CD4-positive, alpha-beta T cell treated with Interleukin-4 for 4 hours (primary cell): ENCODE results near the gene SP2.
A peak's percentile ranks its signal among the peaks of the same experiment; 100 is the strongest.

ENCODE experiments used
- DNase-seq: peaks from one replicate; pipeline ENCODE4 v3.0.0-alpha.2; 2020

SP2 gene

DNA sequence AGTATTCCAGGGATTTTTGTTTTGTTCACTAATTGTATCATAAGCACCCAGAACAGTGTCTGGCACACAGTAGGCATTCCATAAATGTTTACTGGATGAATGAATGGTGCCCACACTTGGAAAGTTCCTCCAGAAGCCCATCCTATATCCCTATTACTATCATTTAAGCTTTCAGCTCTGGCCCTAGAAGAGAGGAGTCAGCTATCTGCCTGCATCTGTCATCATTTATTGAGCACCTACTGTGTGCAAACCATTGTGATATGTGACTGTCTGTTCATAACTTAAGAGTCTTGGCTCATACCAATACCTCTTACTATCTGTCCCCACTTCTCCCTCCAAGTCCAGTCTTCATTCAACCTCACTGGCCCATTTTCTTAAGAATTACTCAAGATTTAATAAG is 25.0 kb upstream of the SP2 start:
- DNase-seq = no peak

DNA sequence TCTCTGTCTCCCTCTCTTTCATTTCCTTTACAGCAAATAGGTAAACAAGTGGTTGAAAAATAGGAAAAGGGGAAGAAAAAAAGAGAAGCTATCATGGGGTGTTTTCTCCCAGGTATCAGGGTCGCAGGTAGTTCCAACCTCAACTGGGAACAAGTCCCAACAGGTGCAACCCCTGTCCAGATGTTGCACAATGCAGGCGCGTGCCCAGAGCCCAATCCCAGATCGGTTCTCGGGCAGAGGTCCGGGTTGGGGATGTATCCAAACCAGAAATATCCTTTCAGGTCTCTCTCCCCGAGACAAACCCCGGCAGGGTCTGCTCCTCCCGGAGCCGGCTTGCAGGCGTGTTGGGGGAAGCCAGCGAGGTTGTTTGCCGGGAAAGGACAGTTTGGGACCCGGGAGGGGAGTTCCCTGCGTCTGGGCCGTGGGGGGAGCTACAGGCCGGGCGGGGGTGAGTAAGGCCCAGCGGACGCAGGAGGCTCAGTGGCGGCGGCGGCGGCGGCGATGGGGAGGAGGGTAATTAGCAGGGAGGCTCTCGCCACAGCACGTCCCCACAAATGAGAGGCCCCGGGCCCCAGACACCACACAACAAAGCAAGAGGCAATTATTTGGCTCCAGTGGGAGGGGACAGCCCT is 23.9 kb upstream of the SP2 start:
- no peak for DNase-seq

DNA sequence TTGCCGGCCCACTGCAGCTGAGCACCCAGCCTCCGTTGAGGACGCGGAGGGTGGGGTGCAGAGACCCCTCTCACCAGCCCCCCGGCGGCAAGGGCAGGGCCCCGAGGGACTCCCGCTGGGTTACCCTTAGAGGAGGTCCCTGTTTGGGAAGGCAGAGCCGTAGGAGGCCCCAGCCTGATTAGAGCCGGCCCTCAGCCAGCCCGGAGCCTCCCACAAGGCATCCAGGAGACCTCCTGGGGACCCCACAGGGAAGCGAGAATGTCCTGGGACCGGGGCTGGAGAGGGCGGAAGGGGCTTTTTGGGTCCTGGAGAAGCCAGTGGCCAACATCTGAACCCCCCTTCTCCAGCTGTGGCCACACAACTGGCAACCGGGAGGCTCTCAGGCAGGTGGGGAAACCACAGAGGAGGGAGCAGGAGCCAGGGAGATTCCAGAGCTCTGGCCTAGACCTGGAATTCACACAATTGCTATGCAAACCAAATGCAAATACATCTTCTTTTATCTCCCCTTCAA is 23.3 kb upstream of the SP2 start:
- no peak for DNase-seq

DNA sequence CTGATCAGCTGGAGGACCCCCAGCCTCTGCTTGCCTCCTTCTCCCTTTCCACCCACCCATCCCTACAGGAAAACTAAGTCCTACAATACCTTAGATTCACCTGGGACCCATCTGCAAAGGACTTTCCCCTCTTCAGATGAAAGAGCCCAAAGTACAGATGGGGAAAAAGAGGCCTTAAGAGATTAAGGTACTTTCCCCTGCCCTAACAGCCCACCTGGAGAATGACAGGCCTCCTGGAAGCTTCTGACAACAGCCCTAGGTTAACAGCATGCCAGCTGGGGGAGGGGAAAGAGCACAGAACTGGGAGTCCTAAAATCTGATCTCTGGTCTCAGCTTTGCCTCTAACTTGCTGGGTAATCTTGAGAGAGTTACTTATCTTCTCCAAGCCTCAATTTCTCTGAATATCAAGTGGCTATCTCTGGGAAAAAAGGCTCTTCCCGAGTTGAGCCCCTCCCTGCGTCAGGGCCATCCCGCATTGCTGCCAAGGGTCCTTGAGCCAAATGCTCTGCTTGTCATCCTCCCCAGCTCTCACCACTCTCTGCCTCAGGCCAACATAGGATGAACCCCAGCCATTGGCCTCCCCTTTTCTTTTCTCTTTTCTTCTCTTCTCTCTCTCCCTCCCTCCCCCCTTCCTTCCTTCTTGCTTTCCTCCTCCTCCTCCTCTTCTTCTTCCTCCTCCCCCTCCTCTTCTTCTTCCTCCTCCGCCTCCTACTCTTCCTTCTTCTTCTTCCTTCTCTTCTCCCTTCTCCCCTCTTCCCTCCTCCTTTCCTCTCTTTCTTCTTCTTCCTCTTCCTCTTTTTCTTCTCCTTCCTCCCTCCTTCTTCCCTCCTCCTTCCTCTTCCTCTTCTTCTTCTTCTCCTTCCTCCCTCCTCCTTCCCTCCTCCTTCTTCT is 22.6 kb upstream of the SP2 start:
- DNase-seq = no peak

DNA sequence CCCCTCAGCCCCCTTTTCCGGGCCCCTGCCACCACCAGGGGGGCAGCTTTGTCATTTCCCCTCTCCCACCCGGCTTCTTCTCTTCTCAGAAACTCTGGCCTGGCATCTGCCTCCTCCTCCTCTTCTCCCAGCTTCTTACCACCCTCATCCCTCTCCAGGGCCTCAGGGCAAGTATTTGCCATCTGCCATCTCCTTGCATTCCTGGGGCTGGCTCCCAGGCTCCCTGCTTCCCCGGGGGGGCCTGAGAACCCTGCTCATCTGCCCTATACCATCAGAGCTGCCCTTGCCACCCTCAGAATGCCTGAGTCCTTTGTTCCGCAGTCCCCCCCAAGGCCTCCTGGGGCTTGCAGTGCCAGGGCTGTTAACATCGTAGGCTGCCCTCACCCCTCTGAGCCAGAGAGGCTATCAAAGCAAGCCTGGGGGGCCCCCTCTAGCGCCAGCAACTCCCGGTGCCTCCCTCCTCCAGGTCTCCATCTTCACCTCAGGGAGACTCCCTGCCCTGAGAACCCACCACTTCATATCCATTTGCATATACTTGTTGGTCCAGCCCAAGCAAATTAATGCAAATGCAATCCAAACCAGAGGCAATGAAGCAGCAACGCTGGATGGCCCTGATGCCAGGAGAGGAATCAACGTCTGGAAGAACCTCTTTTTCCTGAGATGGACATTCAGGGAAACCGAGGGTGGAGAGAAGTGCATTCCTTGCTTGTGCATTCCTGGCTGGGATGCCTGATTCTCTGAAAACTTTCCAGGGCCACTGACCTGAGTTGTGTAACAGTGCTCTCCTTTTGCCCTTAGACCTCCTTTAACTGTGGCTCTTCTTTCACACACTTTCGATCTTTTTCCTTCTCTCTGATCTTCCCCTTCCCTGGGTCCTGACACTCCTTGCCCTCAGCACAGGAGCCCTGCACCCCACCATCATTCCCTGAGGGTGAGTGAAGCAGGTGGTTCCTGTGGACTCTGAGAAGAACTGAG is 20.7 kb upstream of the SP2 start:
- no peak for DNase-seq

DNA sequence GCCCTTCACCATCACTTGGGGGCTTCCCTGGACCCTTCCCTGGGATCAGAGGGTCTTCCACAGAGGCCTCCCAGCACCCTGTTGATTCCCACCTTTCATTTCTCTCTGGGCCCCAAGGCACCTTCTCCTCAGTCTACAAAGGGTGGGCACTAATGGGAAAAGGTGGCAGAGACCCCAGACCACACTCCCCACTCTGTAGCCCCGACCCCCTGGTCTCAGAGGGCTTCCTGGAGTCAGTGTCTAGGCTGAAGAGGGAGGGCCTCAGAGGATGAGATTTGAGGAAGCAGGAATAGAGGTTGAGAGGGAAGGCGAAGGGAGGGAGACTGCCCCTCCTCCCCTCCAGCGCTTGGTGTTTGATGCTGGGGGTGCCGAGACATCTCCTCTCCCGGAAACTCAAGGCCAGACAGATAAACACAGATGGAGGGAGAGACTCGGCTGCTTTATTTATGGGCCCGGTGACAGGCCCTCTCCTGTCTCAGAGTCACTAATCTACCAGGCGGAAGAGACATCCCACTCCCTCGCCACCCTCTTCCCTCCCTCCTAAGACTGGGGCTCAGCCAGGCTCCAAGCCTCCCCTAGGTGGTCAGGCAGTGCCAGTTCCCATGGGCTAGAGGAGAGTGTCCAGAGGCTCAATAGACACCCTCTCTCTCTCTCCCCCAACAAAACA is 18.5 kb upstream of the SP2 start:
- no peak for DNase-seq

DNA sequence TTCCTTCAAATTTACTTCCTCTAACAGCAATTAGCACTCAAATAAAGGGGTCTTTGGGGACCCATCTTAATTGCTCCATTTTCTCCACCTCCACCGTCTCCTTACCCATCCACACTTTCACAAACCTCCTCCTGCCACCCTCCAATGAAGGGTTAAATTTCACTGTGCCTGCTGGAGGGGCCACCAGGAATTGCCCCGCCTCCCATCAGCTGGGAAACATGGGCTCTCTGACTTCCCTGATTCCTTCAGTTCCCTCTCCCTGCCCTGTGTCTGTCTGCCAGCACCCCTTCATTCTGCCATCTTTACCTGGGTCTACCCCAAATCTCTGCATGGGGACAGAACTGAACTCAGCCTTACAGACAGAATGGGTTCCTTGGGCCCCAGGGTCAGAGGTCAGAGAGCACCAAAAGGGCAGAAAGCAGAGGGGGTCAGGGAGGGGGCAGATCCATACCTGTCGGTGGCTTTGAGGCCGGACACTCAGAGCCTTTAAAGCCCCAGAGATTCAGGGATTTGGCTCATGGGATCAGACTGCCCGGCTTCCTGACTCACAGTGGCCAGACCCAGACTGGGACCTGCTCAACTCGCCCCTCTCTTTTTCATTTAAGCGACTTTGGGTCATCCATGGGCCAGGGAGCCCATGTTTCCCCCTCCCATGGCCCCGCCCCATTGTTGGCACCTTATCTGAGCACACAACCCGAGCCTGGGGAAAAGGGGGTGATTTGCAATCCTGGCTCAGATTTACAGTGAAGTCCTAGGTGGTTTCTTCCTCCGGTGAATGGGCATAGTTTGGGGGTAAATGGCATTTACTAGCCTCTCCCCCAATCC is 17.6 kb upstream of the SP2 start:
- DNase-seq = no peak

DNA sequence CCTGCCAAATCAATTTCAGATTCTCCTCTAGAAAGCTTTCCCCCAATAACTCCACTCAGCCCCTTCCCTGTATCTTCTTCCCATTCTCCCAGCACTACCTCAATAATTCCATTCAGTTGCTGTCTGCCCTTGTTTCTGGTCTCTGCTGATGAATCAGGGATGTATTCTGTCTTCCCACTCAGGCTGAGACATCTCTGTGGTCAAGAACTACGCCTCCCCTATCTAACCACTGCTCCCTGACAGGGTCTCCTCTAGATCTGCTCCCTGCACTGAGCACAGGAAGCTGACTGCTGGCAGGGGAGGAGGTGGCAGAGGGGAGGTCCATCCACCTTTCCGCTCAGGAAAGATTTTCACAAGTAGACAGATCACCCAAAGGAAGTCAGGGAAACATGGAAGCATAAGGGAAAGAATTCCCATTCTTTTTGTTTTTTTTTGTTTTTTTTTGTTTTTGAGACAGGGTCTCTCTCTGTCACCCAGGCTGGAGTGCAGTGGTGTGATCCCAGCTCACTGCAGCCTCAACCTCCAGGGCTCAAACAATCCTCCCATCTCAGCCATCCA is 16.9 kb upstream of the SP2 start:
- DNase-seq = no peak

DNA sequence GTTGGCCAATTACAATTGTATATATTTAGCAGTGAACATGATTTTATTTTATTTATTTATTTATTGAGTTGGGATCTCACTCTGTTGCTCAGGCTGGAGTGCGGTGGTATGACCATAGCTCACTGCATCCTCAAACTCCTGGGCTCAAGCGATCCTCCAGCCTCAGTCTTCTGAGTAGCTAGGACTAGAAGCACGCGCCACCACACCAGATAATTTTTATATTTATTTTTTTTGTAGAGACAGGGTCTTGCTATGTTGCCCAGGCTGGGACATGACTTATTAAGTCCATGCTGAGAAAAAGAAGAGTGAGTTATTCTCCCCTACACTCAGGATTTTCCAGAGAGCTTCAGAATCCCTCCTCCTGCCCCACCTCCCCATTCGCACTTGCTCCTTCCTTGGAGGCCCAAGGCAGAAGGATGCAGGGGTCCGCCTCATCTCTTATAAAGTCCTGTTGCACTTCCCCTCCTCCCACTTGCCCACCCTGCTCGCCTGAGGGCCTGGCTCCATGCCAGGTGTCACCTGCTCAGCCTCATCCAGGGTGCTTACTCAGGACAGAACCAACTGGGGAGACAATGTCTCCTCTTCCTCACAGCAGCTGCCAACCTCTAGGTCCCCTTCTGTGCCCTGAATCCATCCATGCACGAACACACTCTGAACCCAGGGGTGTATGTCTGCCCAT is 16.1 kb upstream of the SP2 start:
- DNase-seq = no peak

DNA sequence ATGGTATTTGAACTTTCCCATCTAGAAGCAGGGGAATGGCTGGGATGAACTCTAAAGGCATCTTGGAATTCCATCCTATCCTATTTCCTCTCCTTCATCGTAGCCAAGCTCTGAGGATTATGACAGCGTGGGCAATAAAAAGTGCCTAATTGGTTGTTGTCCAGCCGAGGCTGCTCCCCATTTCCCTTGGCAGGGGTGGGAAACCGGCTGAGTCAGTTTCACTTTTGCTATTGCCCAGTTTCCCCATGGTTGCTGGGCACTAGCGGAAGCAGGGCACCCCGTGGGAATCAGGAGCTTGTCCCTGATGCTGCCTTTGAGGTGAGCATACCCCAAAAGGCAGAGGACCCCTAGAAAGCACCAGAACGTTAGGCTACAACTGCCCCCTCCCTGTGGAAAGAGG is 13.8 kb upstream of the SP2 start:
- no peak for DNase-seq

DNA sequence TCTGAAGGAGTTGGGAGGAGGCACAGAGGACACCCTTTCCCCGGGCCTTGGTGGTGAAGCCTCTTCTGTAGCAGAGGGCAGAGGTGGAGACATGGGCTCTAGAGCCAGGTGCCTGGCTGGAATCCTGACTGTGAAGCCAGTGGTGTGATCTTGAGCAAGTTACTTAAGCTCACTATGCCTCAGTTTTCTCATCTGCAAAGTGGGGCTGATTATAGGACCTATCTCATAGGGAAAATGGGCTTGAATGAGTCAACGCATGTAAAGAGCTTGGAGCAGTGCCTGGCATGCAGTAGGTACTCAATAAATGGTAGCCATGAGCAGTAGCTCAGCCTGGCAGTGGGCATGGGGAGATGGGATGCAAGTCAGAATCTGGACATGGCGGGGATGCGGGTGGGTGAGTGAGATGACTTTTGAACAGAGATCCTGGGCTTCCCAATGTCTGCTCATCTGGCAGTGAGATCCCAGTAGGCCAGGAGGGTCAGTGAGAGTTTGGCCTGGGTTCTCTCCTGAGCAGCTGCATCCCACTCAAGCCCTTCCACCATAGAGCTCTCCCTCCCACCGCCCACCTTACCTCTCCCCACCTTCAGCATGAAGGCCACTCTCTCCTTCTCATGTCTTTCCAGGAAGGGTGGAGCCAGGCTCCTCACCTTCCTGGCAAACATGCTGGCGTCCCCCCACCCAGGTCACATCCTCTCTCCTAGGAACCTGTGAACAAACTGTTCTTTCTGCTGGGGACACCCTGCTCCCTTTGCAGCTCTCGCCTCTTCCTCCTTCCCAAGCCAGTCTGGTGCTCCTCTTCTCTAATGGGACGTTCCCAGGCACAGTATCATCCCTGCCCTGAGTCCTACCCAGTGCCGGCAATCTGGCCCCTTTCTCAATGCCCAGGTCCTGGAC is 13.1 kb upstream of the SP2 start:
- no peak for DNase-seq

DNA sequence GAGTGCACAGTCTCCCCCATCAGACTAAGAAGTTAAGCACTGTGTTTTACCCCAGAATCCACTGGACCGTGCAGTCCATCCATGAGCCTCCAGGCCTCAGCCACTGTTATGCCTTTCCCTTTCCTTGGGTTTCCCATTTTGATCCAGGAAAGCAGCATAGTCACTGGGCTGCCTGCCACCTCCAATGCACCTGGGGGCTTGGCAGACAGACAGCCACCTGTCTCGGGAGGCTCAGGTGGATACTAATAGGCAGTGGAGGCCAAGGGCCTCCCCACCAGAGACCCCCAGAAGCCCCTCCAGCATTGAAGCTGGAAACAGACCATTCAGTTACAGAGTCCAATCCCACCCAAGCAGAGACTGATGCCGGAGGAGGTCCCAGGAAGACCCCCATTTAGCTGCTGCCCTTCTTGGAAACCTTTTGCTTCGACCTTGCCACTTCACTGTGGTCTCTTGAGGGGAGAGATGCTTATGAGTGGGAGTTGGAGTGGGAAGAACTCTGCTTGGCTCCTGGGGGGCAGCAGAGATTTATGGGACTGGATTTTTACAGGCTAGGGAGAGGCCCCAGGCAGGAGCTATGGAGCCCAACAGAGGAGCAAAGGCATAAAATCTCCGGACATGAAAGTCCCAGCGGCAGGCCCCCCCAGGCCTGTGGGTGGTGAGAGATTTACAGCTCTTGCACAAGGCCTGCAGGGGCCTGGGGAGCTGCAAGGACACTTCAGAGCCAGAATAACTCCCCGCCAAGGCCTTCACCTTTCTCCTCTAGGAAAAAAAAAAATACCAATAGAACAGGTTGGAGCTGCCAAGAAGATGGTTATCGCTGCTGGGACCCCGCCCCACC is 12.2 kb upstream of the SP2 start:
- no peak for DNase-seq

DNA sequence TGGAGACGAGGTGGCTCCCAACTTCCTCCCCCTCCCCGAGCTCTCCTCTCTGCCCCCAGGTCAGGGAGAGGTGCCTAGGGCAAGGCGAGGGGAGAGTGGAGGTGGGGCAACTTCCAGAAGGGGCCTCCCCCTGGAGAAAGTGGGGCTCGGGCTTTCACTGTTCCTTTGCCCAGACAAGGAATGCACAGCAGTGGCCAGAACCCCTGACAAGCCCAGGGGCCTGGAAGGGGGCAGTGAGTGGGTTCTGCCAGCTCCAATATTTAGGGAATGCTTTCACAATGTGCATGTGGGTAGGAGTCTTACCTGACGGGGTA is 11.7 kb upstream of the SP2 start:
- DNase-seq = no peak

DNA sequence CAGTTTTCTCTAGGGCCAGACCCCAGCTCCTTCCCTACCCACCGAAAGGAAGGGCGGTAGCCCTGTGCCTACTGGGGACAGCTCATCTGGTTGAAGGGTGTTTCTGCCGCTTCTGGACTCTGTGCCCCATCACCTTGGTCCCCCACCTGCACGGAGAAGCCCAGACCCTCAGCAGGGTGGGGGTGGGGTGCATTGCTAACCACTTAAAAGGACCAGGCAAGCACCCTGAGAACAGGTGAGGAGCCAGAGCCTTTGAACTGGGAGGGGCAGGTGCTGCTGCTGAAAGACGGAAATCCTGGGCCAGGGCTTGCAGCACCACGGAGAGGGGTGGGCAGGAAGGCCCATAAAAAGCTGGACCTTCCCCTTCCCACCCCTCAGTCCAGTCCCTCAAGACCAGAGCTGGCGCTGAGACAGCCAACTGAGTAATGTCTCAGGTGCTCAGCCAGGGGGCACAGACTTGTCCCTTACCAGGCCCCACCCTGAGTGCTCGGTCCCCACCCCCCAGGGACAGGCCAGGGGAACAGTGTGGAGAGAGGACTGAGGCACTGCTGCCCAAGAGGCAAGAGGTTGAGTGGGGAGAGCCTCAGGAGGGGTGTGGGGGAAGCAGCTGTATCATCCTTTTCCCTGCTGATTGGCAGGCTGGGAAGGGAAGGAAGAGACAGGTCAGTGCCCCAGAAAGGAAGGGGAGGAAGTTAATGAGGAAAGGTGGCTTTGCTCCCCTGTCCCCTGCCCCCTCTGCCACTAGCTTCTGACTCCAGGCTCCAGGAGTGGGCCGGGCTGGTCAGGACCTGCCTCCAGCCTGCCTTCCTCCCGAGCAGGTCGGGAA is 10.9 kb upstream of the SP2 start:
- DNase-seq = no peak

DNA sequence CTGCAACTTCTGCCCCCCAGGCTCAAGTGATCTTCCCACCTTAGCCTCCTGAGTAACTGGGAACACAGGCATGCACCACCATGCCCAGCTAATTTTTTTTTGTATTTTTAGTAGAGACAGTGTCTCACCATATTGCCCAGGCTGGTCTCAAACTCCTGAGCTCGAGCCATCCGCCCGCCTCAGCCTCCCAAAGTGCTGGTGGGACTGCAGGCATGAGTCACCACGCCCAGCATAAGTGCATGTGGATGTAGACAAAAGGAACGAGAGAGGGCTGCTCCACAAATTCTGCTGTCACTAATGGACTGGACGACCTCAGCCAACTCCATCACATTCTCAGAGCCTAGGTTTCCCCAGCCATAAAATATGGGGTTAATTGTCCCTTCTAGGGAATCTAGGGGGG is 7.7 kb upstream of the SP2 start:
- no peak for DNase-seq

DNA sequence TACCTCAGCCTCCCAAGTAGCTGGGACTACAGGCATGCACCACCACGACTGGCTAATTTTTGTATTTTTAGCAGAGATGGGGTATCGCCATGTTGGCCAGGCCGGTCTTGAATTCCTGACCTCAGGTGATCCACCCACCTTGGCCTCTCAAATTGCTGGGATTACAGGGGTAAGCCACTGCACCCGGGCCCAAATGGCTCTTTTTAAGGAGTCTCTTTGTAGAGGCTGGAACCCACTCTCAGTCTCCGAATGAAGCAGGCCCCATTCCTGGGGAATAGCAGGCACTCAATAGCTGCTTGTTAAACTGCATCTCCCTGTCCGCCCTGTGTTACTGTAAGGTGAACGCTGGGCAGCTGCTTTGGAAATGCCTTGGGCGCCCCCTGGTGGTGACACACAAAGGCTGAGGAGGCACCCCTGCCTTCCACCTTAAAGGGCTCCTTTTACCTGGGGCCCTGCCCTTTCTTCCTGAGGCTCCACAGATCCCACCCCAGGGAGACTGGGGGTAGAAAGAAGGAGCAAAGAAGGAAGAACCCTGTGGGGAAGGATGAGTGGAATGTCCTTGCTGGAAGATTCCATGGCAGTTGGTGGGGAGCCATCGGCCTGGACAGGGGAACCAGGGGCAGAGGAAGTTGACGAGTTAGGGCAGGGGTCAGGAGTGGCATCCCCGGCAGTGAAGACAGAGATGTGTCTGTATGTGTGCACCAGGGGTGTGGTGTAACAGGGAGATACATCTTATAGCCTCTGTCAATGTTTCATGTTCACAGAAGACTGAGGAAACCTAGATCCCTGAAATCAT is 6.1 kb upstream of the SP2 start:
- peak; percentile 87 for DNase-seq

DNA sequence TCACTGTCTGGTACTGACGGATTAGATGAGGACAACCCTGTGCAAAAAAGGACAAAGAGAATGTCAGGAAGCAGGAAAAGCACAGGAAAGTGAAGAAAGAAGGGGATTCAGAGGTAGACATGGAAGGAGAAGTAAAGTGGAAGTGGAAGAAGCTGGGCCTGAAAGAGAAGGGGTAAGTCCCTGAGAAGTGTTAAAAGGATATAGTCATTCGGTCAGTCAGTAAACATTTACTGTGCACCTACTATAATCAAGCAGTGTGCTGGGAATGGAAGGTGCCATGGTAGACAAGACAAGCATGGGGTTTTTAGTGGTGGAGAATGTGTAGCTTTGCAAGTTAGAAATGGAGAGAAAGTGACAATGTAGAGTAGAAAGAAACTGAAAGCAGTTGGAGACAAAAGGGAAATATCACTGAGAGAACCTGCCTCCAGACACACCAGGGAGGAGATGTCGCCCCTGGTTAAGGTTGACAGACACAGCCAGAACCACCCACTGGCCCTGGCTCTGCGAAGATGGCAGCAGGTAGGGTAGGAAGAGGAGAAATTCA is 4.4 kb upstream of the SP2 start:
- no peak for DNase-seq
